Measurements from ENCODE around the gene ARMH3.

The ARMH3 gene

DNA sequence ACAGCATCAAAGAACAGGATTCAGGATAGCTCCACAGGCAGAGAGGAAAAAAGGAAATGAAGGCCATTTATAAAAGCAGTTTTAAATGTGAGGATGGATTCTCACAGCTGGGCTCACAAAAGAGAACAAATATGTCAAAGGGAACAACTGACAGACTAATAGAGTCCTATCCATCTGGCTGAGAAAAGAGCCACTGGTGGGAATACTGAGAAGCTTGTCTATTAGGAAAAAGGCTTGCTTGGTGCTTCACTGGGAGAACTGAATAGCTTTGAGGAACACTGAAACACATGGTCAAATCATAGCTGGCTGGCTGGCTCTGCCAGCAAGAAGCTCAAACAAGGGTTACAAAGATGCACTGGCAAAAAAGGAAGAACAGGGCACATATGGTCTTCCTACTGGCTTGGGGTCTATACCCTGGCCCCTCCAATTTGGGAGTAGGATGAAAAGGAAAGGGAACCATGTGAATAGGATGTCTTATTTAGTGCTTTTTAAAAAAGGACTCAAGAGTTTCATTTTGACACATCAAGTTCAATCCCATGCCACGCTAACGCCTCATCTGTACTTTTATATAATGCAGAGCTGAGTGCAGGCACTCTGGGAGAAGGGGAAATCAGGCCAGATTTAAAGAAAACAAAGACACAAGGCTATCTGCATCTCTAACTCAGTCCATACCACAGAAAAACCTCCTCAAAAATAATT lies 167.6 kb downstream of the ARMH3 start:
- no peak overlapping the region for H4K91ac ChIP-seq (ENCODE audit: low read depth, low read length)
- no peak overlapping the region for H3K27ac ChIP-seq (ENCODE audit: low read depth, low read length)
- H3K27me3 ChIP-seq (ENCODE audit: insufficient read depth, low read length), result no peaks in the 10 kb centered on the region
- no peak overlapping the region for H3K18ac ChIP-seq (ENCODE audit: low read length)
- no peak overlapping the region for H2AFZ ChIP-seq (ENCODE audit: insufficient read depth, low read length, poor library complexity)
- peaks cover 0 to 2% of the 10 kb centered on the region in 2 experiments for H3K4me1 ChIP-seq (ENCODE audit: control insufficient read depth in 1 of 2, insufficient read depth in 2 of 2, low read length in 2 of 2)
- no peak overlapping the region for H4K12ac ChIP-seq (ENCODE audit: low read depth, low read length)
- H3K79me1 ChIP-seq (ENCODE audit: low read length), result no peaks in the 10 kb centered on the region
- H2BK120ac ChIP-seq (ENCODE audit: insufficient read depth, low read length, poor library complexity), result no peak overlapping the region
- H2AK5ac ChIP-seq (ENCODE audit: low read length), result no peak overlapping the region
- no peak overlapping the region for H3K4me2 ChIP-seq (ENCODE audit: low read length)
- no peak overlapping the region for H3K23ac ChIP-seq (ENCODE audit: low read length)
- no peaks in the 10 kb centered on the region for H3K79me2 ChIP-seq (ENCODE audit: control insufficient read depth, insufficient read depth, low read length, poor library complexity)
- H3K4ac ChIP-seq (ENCODE audit: low read depth, low read length), result no peak overlapping the region
- no peaks in the 10 kb centered on the region for H3K36me3 ChIP-seq (ENCODE audit: control insufficient read depth in 1 of 2, insufficient read depth in 2 of 2, low read length in 2 of 2)
- H3K9me3 ChIP-seq (ENCODE audit: insufficient read depth, low read depth, low read length), result no peaks in the 10 kb centered on the region
- no peak overlapping the region for H3K9ac ChIP-seq (ENCODE audit: low read length)
- no peak overlapping the region for H2BK5ac ChIP-seq (ENCODE audit: low read depth, low read length, poor library complexity)
- H3K4me3 ChIP-seq (ENCODE audit: low read depth, low read length), result no peak overlapping the region
- no peak overlapping the region for H2BK12ac ChIP-seq (ENCODE audit: low read length)
- no peak for DNase-seq
- no peak overlapping the region for H3K14ac ChIP-seq (ENCODE audit: low read length)
- WGBS (ENCODE audit: extremely low coverage, insufficient coverage, insufficient read length), result no CpG with 5 or more reads among the region's 2 CpGs
- no peak overlapping the region for H4K8ac ChIP-seq (ENCODE audit: low read depth, low read length)

DNA sequence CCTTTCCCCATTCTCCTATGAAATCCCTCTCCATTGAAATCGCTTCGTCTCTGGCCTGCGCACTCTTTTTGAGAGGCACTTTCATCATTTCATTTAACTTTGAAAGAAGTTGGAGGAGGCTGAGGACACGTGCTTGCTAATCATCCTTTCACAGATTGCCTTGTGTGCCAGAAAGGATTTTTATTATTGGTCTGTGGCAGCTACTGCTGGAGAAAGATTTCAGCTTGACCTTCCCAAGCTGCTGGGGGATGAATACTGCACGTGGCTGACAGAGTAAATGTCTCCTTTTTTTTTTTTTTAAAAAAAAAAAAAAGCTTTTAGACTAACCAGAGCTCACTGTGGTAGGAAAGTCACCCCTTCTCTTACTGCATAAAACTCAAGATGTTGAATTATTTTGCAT lies 168.2 kb downstream of the ARMH3 start:
- H4K8ac ChIP-seq (ENCODE audit: low read depth, low read length), result no peak overlapping the region
- no peak overlapping the region for H2BK12ac ChIP-seq (ENCODE audit: low read length)
- H3K79me2 ChIP-seq (ENCODE audit: control insufficient read depth, insufficient read depth, low read length, poor library complexity), result no peaks in the 10 kb centered on the region
- H3K23ac ChIP-seq (ENCODE audit: low read length), result no peak overlapping the region
- H3K27ac ChIP-seq (ENCODE audit: low read depth, low read length), result no peak overlapping the region
- H3K4ac ChIP-seq (ENCODE audit: low read depth, low read length), result no peak overlapping the region
- no peak overlapping the region for H3K4me3 ChIP-seq (ENCODE audit: low read depth, low read length)
- no peak overlapping the region for H3K14ac ChIP-seq (ENCODE audit: low read length)
- no peaks in the 10 kb centered on the region for H3K9me3 ChIP-seq (ENCODE audit: insufficient read depth, low read depth, low read length)
- no CpG with 5 or more reads among the region's 5 CpGs for WGBS (ENCODE audit: extremely low coverage, insufficient coverage, insufficient read length)
- no peaks in the 10 kb centered on the region for H3K4me1 ChIP-seq (ENCODE audit: control insufficient read depth in 1 of 2, insufficient read depth in 2 of 2, low read length in 2 of 2)
- no peak for DNase-seq
- no peaks in the 10 kb centered on the region for H3K36me3 ChIP-seq (ENCODE audit: control insufficient read depth in 1 of 2, insufficient read depth in 2 of 2, low read length in 2 of 2)
- H3K27me3 ChIP-seq (ENCODE audit: insufficient read depth, low read length), result no peaks in the 10 kb centered on the region
- no peak overlapping the region for H3K4me2 ChIP-seq (ENCODE audit: low read length)
- no peak overlapping the region for H2AFZ ChIP-seq (ENCODE audit: insufficient read depth, low read length, poor library complexity)
- H4K12ac ChIP-seq (ENCODE audit: low read depth, low read length), result no peak overlapping the region
- H2BK120ac ChIP-seq (ENCODE audit: insufficient read depth, low read length, poor library complexity), result no peak overlapping the region
- H4K91ac ChIP-seq (ENCODE audit: low read depth, low read length), result no peak overlapping the region
- no peak overlapping the region for H2BK5ac ChIP-seq (ENCODE audit: low read depth, low read length, poor library complexity)
- no peaks in the 10 kb centered on the region for H3K79me1 ChIP-seq (ENCODE audit: low read length)
- no peak overlapping the region for H3K9ac ChIP-seq (ENCODE audit: low read length)
- no peak overlapping the region for H2AK5ac ChIP-seq (ENCODE audit: low read length)
- H3K18ac ChIP-seq (ENCODE audit: low read length), result no peak overlapping the region

DNA sequence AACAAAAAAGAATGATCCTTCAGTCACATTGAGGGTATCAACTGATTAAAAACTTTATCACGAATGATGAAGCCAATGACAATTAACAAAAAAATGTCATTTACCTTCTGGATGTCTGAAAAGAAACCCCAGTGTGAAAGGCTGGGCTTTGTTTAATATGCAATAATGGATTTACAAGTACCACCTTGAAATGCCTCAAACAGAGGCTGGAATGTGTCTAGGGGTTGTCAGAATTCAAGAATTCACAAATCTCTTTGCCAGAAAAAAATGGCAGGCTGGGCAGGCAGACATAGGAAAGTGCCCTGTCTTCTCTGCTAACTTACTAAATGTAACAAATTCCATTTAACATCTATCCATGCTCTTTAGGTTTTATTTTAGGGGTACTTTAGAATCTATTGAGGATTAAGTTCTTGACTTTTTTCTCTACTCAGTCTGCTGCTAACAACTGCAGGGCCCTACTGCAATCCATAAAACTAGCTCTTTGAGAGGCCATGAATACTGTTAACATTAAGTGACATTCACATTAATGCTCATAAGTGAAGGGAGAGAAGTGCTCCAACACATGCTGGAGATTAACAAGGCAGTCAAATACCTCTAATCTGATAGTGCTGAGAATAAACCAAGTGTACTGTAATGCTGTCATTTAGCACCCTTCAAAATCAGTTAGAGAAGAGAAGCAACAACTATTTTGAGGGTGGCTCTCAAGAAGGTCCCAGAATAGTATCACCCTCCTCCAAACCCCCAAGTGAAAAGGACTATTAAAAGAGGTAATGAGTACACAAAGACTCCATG lies 169.3 kb downstream of the ARMH3 start:
- Histone ChIP-seq H3K23ac (ENCODE audit: low read length) (no peak overlapping the region), H2BK5ac (ENCODE audit: low read depth, low read length, poor library complexity) (no peak overlapping the region), H2AFZ (ENCODE audit: insufficient read depth, low read length, poor library complexity) (no peak overlapping the region), H3K9me3 (ENCODE audit: insufficient read depth, low read depth, low read length) (no peaks in the 10 kb centered on the region), H3K18ac (ENCODE audit: low read length) (no peak overlapping the region), H3K79me1 (ENCODE audit: low read length) (no peaks in the 10 kb centered on the region), H2AK5ac (ENCODE audit: low read length) (no peak overlapping the region), H4K8ac (ENCODE audit: low read depth, low read length) (no peak overlapping the region), H3K4me1 (ENCODE audit: control insufficient read depth in 1 of 2, insufficient read depth in 2 of 2, low read length in 2 of 2) (no peaks in the 10 kb centered on the region), H3K27ac (ENCODE audit: low read depth, low read length) (no peak overlapping the region), H3K27me3 (ENCODE audit: insufficient read depth, low read length) (no peaks in the 10 kb centered on the region), H3K4me3 (ENCODE audit: low read depth, low read length) (no peak overlapping the region), H4K12ac (ENCODE audit: low read depth, low read length) (no peak overlapping the region), H2BK120ac (ENCODE audit: insufficient read depth, low read length, poor library complexity) (no peak overlapping the region), H2BK12ac (ENCODE audit: low read length) (no peak overlapping the region), H3K14ac (ENCODE audit: low read length) (no peak overlapping the region), H3K36me3 (ENCODE audit: control insufficient read depth in 1 of 2, insufficient read depth in 2 of 2, low read length in 2 of 2) (no peaks in the 10 kb centered on the region), H3K9ac (ENCODE audit: low read length) (no peak overlapping the region), H3K4ac (ENCODE audit: low read depth, low read length) (no peak overlapping the region), H3K79me2 (ENCODE audit: control insufficient read depth, insufficient read depth, low read length, poor library complexity) (no peaks in the 10 kb centered on the region), H3K4me2 (ENCODE audit: low read length) (no peak overlapping the region), H4K91ac (ENCODE audit: low read depth, low read length) (no peak overlapping the region)
- no peak for DNase-seq
- no CpG with 5 or more reads among the region's 1 CpG for WGBS (ENCODE audit: extremely low coverage, insufficient coverage, insufficient read length)

DNA sequence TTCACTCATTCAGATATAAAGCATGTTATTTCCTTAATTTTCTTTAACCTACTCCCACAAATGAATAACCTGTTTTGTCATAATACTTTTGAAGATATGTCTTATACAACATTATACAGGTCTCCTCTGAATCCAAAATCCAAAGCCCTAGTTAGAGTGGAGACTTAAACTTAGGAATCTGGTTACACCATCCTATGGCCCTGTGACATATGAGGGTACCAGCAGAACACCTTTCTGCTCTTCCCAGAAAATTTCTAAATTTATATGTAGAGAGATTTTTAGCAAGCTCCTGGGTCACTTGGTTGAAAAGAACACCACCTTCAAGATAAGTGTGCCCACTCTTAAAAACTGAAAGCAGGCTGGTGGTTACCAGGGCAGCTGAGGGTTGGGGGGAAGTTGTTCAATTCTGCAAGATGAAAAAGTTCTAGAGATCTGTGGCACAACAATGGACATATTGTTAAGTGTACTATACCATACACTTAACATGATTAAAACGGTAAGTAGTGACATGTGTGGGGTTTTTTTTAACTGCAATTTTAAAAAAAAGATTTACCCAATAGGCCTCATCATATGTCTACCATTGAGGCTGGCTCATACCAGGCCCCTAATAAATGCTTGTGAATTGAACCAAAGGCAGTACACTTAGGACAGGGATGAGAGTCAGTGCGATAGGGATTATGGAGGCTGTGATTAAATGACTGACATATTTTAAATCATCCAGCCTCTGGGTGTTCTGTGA lies 174.8 kb downstream of the ARMH3 start:
- Histone ChIP-seq H3K9ac (ENCODE audit: low read length) (no peak overlapping the region), H2BK5ac (ENCODE audit: low read depth, low read length, poor library complexity) (no peak overlapping the region), H3K79me1 (ENCODE audit: low read length) (peaks cover 2% of the 10 kb centered on the region), H3K4ac (ENCODE audit: low read depth, low read length) (no peak overlapping the region), H4K91ac (ENCODE audit: low read depth, low read length) (no peak overlapping the region), H3K14ac (ENCODE audit: low read length) (no peak overlapping the region), H3K4me3 (ENCODE audit: low read depth, low read length) (no peak overlapping the region), H3K27me3 (ENCODE audit: insufficient read depth, low read length) (no peaks in the 10 kb centered on the region), H3K9me3 (ENCODE audit: insufficient read depth, low read depth, low read length) (no peaks in the 10 kb centered on the region), H2AFZ (ENCODE audit: insufficient read depth, low read length, poor library complexity) (no peak overlapping the region), H3K18ac (ENCODE audit: low read length) (no peak overlapping the region), H2AK5ac (ENCODE audit: low read length) (no peak overlapping the region), H3K79me2 (ENCODE audit: control insufficient read depth, insufficient read depth, low read length, poor library complexity) (no peaks in the 10 kb centered on the region), H3K4me2 (ENCODE audit: low read length) (no peak overlapping the region), H3K27ac (ENCODE audit: low read depth, low read length) (no peak overlapping the region), H3K4me1 (ENCODE audit: control insufficient read depth in 1 of 2, insufficient read depth in 2 of 2, low read length in 2 of 2) (no peaks in the 10 kb centered on the region), H3K36me3 (ENCODE audit: control insufficient read depth in 1 of 2, insufficient read depth in 2 of 2, low read length in 2 of 2) (no peaks in the 10 kb centered on the region), H4K12ac (ENCODE audit: low read depth, low read length) (no peak overlapping the region), H2BK12ac (ENCODE audit: low read length) (no peak overlapping the region), H2BK120ac (ENCODE audit: insufficient read depth, low read length, poor library complexity) (no peak overlapping the region), H3K23ac (ENCODE audit: low read length) (no peak overlapping the region), H4K8ac (ENCODE audit: low read depth, low read length) (no peak overlapping the region)
- peak; percentile 82 to 95 for DNase-seq
- no CpG with 5 or more reads among the region's 2 CpGs for WGBS (ENCODE audit: extremely low coverage, insufficient coverage, insufficient read length)

Data from trophoblast cell (in vitro differentiated cells and primary cell).